HepG2 (cell line): Measurements from ENCODE around the gene TFDP1. TPM values are rescaled to one million over a fixed set of nuclear protein-coding genes. Genes with fewer than 3 reads are reported as not detected.

ENCODE experiments used
- ATAC-seq: fragments of 200-7000 bp; cut with Tn5 transposase; 3 replicates; pipeline ENCODE4 v1.9.1; 2020; ENCODE audit warnings: mild to moderate bottlenecking, moderate library complexity
- BruUV-seq: library from RNA; stranded (reverse); fragments of 400-500 nt; replicated peaks from 2 replicates; lab custom pipeline; 2021; lab: Mats Ljungman, UMichigan
- CTCF ChIA-PET: fragments of 300-600 bp; formaldehyde crosslinking; extraction: SDS; loops from one replicate; lab custom pipeline; 2021; ENCODE audit warnings: low total read pairs, inconsistent platforms, low intra/inter-chr PET ratio; lab: Yijun Ruan, JAX
- POLR2A ChIA-PET: fragments of 350-600 bp; sonication (Branson Sonifier 250); formaldehyde crosslinking; loops from one replicate; lab custom pipeline; 2020; ENCODE audit warnings: antibody characterized with exemption, inconsistent platforms; lab: Yijun Ruan, JAX
- DNase-seq: peaks from one replicate; pipeline ENCODE4 v3.0.0-alpha.2; 2015; ENCODE audit warnings: low spot score
- FAIRE-seq: peaks from 3 replicates; lab custom pipeline; 2011; peaks lifted over from hg19 to GRCh38; lab: Jason Lieb, UNC
- H2AFZ ChIP-seq: one replicate; pipeline ENCODE4 v1.6.1; 2011; ENCODE audit warnings: low read length, inconsistent platforms
- H3K27ac ChIP-seq: fragments of 300-600 bp; 3 replicates; pipeline ENCODE4 v1.8.0; 2011; ENCODE audit warnings: mixed run types, mild to moderate bottlenecking, mixed read lengths, low read length, inconsistent platforms; ENCODE audit not compliant: insufficient read depth; ENCODE audit errors: extremely low read length
- H3K27me3 ChIP-seq, 2 experiments: fragments of 200-600 bp in 1 of 2; 2 replicates in 1 of 2; 3 replicates in 1 of 2; pipeline versions ENCODE4 v1.6.0 to v1.8.0; 2011; ENCODE audit warnings: low read length in 2 of 2, mild to moderate bottlenecking in 2 of 2, moderate library complexity in 2 of 2, inconsistent platforms in 1 of 2; ENCODE audit not compliant: insufficient read depth in 2 of 2, control insufficient read depth in 1 of 2
- H3K36me3 ChIP-seq, 2 experiments: fragments of 200-600 bp in 1 of 2; replicated peaks in 1 of 2; 2 replicates in 1 of 2; 3 replicates in 1 of 2; pipeline versions ENCODE4 v1.5.1 to v1.8.0; 2011; ENCODE audit warnings: low read length in 2 of 2, inconsistent platforms in 1 of 2; ENCODE audit not compliant: insufficient read depth in 2 of 2, control insufficient read depth in 1 of 2
- H3K4me1 ChIP-seq: 2 replicates; pipeline ENCODE4 v1.5.1; 2012; ENCODE audit warnings: low read length, inconsistent platforms; ENCODE audit not compliant: insufficient read depth
- H3K4me2 ChIP-seq: 2 replicates; pipeline ENCODE4 v1.6.0; 2011; ENCODE audit warnings: low read depth, low read length, inconsistent platforms
- H3K4me3 ChIP-seq, 3 experiments: fragments of 200-600 bp in 1 of 3; sonication (generic), shearing (Covaris generic) in 1 of 3; replicated peaks in 1 of 3; 2 replicates each; pipeline ENCODE4 v1.5.1; 2011 to 2016; ENCODE audit warnings: low read length in 3 of 3, inconsistent platforms in 2 of 3, low read depth in 2 of 3, mild to moderate bottlenecking in 2 of 3, control low read depth in 1 of 3, mixed read lengths in 1 of 3; ENCODE audit not compliant: insufficient read depth in 1 of 3
- H3K79me2 ChIP-seq: one replicate; pipeline ENCODE4 v1.6.1; 2011; ENCODE audit warnings: low read length, inconsistent platforms; ENCODE audit not compliant: insufficient read depth
- H3K9ac ChIP-seq: 2 replicates; pipeline ENCODE4 v1.6.0; 2011; ENCODE audit warnings: mild to moderate bottlenecking, low read depth, low read length, inconsistent platforms; ENCODE audit not compliant: insufficient read depth
- H3K9me3 ChIP-seq: 2 replicates; pipeline ENCODE4 v1.5.1; 2012; ENCODE audit warnings: mild to moderate bottlenecking, low read length
- H4K20me1 ChIP-seq: 2 replicates; pipeline ENCODE4 v1.6.0; 2011; ENCODE audit warnings: inconsistent platforms, mild to moderate bottlenecking, low read length, moderate library complexity; ENCODE audit not compliant: insufficient read depth
- FOXJ3 ChIP-seq: sonication (generic); formaldehyde crosslinking; IDR thresholded peaks from 2 replicates; pipeline ENCODE4 v1.4.0; 2020; ENCODE audit warnings: missing genetic modification reagents, mild to moderate bottlenecking, borderline replicate concordance
- KIAA2018 ChIP-seq: sonication (generic); formaldehyde crosslinking; IDR thresholded peaks from 2 replicates; pipeline ENCODE4 v1.5.0; 2020; ENCODE audit warnings: mild to moderate bottlenecking, missing genetic modification reagents, borderline replicate concordance
- PCBP1 ChIP-seq: fragments of 200-400 bp; formaldehyde crosslinking; IDR thresholded peaks from 2 replicates; pipeline ENCODE4 v1.6.1; 2017; ENCODE audit warnings: mild to moderate bottlenecking, low read depth, low read length, borderline replicate concordance
- PRDM4 ChIP-seq: sonication (generic); formaldehyde crosslinking; IDR thresholded peaks from 2 replicates; pipeline ENCODE4 v1.9.0; 2021; ENCODE audit warnings: missing genetic modification reagents, borderline replicate concordance
- ZFY ChIP-seq: sonication (generic); formaldehyde crosslinking; IDR thresholded peaks from 2 replicates; pipeline ENCODE4 v1.4.0; 2020; ENCODE audit warnings: missing genetic modification reagents
- ZFYVE20 ChIP-seq: sonication (generic); formaldehyde crosslinking; IDR thresholded peaks from 2 replicates; pipeline ENCODE4 v1.8.0; 2023; ENCODE audit warnings: low read depth, mild to moderate bottlenecking, moderate library complexity, missing genetic modification reagents, borderline replicate concordance
- ZNF225 ChIP-seq: sonication (generic); formaldehyde crosslinking; IDR thresholded peaks from 2 replicates; pipeline ENCODE4 v1.4.0; 2020; ENCODE audit warnings: mild to moderate bottlenecking, missing genetic modification reagents
- ZNF362 ChIP-seq: sonication (generic); formaldehyde crosslinking; IDR thresholded peaks from 2 replicates; pipeline ENCODE4 v1.4.0; 2020; ENCODE audit warnings: missing genetic modification reagents, mild to moderate bottlenecking, borderline replicate concordance
- ZNF720 ChIP-seq: sonication (generic); formaldehyde crosslinking; IDR thresholded peaks from 2 replicates; pipeline ENCODE4 v1.4.0; 2020; ENCODE audit warnings: missing genetic modification reagents
- WGBS: methylation state at CpG from one replicate; pipeline ENCODE4 v1.1.6; 2017; ENCODE audit warnings: low lambda C conversion rate; 5-methylcytosine and 5-hydroxymethylcytosine counted together
- in situ Hi-C: cut with HindIII; loops from 2 replicates; pipeline ENCODE4 v1.10.0; 2017; ENCODE audit warnings: low pct_unique_long_range_greater_than_20kb; ENCODE audit not compliant: extremely low pct_ligation_motif_present
- intact Hi-C: fragments of 100-400 bp; cut with micrococcal nuclease; formaldehyde crosslinking; loops from one replicate; pipeline ENCODE4 v1.10.0; 2022; ENCODE audit not compliant: unreplicated experiment
- polyA plus RNA-seq, 8 experiments: library from polyadenylated mRNA; depleted of rRNA in 3 of 8; stranded (reverse) in 7 of 8; unstranded in 1 of 8; fragments of >200 nt; fragmentation: Illumina TruSeq in 4 of 8; extraction: Trizol in 4 of 8; gene quantifications; 2 replicates each; pipeline versions ENCODE4 v1.2.1 to v1.2.3, GENCODE V29; 2011 to 2016; ENCODE audit warnings: low read depth in 4 of 8, missing spikeins in 1 of 8, mixed read lengths in 1 of 8; ENCODE audit not compliant: insufficient read depth in 1 of 8
- total RNA-seq, 5 experiments: library from RNA; depleted of rRNA; stranded (reverse); fragments of >200 nt; fragmentation: Illumina TruSeq; extraction: Trizol; gene quantifications; 2 replicates each; pipeline ENCODE4 v1.2.3, GENCODE V29; 2016; ENCODE audit warnings: low read depth in 1 of 5

TFDP1 gene
- total and polyA plus RNA-seq, 2 of the 13 experiments (the other 11 are each of a cell fraction or from before 2014, with no cell fraction given) = 38.0 to 84.2 TPM

- FAIRE-seq = no peak
- TF ChIP-seq ZFYVE20 (CRISPR knock-in tag) (no peak), ZNF362 (CRISPR knock-in tag) (no peak), PRDM4 (CRISPR knock-in tag) (no peak), ZNF225 (no peak), FOXJ3 (no peak), KIAA2018 (CRISPR knock-in tag) (no peak), PCBP1 (no peak), ZNF720 (CRISPR knock-in tag) (no peak), ZFY (CRISPR knock-in tag) (no peak)
Measured at GRCh38 chr13:113629866-113630265, 45.3 kb downstream of the TFDP1 start.

More at GRCh38 chr13:113629866-113630265, 45.3 kb downstream of the TFDP1 start:
- H3K4me3 ChIP-seq = no peak overlapping the region
- intact Hi-C loops = no loop called here
- H3K9ac ChIP-seq = no peak overlapping the region
- H3K79me2 ChIP-seq = peaks cover 7% of the 10 kb centered on the region
- ATAC-seq = no peak
- H3K27ac ChIP-seq = no peak overlapping the region
- DNase-seq = no peak
- no peaks in the 10 kb centered on the region for H3K4me1 ChIP-seq
- WGBS = 97% methylated on average over 15 of the region's 17 CpGs
- no peak overlapping the region for H3K4me2 ChIP-seq
- H3K27me3 ChIP-seq = no peaks in the 10 kb centered on the region
- 0 out of 2 replicates have a peak, but pooled peaks cover 3% of the 10 kb centered on the region for H4K20me1 ChIP-seq
- H3K36me3 ChIP-seq = peaks cover 23 to 66% of the 10 kb centered on the region in 2 experiments; a peak in 4 of 5 replicates
- CTCF ChIA-PET = no interaction called here
- POLR2A ChIA-PET = no interaction called here
- in situ Hi-C loops = no loop called here
- H3K9me3 ChIP-seq = no peaks in the 10 kb centered on the region
- no TSS peak for BruUV-seq
- no peak overlapping the region for H2AFZ ChIP-seq
